ENCODE results near the gene CALY.
A peak's percentile ranks its signal among the peaks of the same experiment; 100 is the strongest.

The CALY gene

GRCh38 chr10:133282846-133283390 is 53.8 kb downstream of the CALY start:
- DNase-seq = no peak

GRCh38 chr10:133281628-133282372 is 54.9 kb downstream of the CALY start:
- no peak for DNase-seq

- DNase-seq = no peak
Observed at GRCh38 chr10:133281084-133281483, 55.6 kb downstream of the CALY start.

DNA sequence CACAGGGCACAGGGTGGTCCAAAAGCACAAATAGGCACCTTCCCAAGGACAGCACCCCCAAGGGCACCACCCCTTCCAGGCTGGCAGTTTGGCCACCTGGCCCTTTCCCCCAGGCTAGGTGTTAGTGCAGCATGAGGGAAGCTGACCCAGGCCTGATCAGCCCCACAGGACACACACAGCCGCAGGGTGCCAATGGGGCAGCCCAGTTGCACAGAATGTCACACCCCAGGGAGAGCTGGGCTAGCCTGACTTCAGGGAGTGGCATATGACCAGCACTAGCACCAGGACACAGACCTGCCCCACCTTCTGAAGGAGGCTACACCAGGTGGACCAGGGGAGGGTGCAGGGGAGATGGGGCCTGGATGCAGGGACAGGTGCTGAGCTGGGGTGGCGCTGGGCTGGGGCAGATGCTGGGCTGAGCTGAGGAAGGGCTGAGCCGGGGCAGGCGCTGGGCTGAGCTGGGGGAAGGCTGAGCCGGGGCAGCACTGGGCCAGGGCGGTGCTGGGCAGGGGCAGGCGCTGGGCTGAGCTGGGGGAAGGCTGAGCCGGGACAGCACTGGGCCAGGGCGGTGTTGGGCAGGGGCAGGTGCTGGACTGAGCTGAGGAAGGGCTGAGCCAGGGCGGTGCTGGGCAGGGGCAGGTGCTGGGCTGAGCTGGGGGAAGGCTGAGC is 56.2 kb downstream of the CALY start:
- DNase-seq = no peak

DNA sequence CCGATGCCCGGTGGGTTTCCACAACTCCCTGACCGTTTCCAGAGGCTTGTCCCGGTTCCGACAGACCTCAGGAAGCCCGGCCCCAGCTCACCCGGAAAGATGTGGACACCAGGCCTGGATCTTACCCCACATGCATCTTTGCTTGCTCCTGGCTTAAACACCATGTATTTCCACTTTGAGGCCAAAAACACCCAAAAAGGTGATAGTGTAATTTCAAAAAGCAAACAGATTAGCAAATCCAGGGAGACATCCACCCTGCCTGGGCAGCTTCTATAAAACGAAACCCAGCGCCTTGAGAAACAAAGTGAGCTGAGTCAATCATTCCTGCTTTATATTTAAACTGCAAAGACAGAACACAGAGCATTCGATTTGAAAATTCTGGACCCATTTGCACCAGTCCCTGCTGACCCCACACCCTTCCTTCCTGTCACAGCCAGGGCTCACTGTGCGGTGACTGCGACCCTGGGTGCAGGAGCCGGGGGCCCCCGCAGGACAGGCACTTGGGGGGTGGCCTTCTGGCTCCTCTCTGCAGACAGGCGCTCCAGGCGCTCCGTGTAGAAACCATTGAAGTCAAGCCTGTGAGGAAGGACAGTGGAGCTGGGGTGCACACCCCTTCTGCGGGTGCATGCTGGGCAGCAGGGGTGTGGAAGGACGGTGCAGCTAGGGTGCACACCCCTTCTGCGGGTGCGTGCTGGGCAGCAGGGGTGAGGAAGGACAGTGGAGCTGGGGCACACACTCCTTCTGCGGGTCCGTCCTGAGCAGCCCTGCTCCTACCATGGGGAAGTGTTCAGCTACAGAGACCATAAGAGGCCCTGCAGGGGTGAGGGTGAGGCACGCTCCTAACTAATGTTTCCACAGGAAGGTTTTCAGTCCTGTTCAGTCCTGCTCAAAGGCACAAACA is 57.1 kb downstream of the CALY start:
- DNase-seq = no peak

DNA sequence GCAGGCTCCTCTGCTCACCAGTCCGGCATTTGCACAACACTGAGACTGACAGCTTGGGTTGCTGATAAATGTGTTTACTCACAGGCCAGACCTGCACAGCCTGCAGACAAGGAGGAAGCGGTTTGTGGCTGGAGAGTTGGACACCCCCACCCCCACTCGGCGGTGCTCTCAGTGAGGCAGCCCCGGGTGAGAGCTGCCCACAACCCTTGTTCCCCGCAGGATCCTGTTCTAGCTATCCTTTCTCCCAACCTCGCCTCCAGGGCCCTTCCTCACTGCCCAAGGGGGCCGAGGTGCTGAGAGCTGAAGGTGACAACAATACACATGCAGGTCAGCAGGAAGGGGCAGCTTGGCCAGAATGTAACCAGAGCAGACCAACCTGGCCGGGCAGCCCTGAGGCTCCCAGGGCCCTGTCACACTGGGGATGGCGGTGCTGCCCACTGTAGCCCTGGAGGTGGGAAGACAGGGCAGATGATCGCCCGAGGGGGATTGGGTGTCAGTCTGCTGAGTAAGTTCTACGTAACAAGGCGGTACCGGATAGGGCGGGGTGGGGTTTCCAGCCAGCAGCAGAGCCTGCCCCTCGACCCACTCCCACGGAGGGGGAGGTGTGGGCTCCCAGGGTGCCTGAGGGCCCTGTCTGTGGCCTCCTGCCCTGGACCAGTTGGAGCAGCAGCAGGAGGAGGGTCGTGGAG is 58.0 kb downstream of the CALY start:
- DNase-seq = peak; percentile 51

- no peak for DNase-seq
Observed at GRCh38 chr10:133277993-133278576, 58.6 kb downstream of the CALY start.

DNA sequence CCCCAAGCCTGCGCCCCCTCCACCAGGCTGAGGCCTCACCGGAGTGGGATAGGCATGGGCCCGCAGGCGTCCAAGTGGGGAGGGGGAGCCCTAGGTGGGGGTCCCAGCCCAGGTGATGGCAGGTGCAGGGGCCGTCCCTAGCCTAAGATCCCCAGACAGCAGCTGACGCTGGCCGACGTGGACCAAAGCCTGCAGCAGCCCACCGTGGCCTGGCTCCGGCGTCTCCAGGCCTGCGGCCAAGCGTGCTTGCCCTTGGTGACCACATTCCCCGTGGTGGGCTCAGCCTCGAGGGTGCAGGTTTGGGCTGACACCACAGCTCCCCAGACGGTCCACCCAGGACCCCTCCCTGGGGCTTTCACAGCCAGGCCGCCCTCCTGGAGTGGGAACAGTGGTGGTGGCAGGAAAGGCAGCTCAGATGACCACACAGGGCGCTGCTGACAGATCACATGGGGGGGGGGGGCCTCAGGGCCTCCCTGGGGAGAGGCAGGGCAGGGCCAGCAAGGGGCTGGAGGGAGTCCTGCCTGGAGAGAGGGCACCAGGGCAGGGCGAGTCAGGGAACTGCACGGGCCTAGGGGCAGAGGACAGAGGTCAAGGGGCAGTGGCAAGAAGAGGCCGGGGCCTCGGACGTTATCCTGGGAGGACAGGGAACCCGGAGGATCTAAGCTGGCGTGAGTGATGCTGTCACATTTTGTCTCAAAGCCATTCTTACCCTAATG is 59.3 kb downstream of the CALY start:
- DNase-seq = no peak

GRCh38 chr10:133276435-133277201 is 60.1 kb downstream of the CALY start, which contains the start of gene ADAM8:
Gene ADAM8, minus strand, starts transcription at chr10:133276868. Its CDS starts 51 bp downstream, at chr10:133276817.
- DNase-seq = peak; percentile 61

DNA sequence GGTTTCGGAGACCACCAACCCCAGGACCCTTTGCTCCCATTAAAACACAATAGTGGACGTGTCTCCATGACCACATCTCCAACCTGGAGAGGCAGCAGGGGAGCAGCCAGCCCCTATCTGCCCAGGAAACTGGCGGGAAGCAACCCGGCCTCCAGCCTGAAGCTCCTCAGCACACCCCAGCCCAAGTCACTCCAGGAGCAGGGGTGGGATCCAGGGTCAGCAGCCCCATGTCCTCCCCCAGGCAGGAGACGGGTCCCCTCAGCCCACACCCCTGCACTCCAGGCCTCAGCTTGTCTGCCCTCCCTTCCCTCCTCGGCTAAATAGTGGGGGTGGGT is 60.6 kb downstream of the CALY start:
- no peak for DNase-seq

DNA sequence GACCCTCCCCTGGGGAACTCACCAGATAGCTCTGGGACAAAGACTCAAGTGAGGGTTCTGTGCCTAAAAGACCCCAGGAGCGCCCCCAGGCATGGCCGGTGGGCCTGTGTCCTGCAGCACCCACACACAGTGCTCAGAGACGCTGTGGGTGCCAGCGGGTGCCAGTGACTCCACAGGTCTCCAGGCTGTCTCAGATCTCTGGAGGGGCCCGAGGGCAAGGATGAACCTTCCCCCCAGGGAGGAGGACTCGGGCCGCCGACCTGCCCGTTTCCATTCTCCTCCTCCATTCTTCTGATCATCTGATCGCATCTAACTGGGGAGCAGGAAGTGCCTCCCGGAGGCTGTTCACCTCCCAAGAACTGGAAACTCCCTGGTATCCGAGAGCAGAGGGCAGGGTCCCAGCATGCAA is 61.0 kb downstream of the CALY start:
- peak; percentile 44 for DNase-seq

DNA sequence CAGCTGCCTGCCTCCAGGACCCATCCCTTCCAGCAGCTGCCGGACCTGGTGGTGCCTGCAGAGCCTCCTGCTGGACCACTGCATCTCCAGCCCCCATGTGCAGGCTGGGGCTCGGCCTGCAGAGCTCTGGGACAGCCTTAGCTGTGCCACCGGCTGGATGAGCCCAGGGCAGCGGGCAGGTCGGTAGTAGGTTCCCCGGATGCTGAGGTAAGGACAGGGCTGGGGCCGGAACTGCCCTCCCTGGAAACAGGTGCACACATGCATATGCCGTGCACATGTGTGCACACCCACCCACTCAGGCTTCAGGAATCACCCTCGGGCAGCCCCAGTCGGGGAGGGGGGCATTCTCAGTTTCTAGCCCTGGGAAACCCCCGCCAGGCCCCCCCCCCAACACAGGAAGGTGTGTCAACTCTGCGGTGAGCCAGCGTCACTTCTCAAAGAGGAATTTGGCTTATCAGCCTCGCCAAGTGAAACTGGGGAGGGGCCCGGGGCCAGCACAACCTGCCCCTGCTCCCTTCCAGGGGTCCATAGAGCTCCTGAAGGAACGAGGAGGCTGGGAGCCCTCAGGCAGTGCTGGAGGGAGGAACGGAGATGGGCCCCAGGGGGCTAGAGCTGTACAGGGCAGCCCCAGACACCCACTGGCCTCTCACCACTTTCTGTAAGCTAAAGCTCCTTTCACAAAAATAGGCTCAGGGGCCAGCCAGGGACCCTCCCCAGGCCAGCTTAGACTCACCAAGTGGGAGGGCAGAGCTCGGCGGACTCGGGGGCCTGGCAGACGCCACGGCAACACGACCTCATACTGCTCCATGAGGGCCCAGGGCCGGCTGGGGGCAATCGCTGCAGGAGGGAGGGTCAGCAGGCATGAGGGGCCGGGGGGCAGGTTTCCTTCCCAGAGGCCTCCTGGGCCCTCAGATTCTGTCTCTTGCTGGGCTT is 61.7 kb downstream of the CALY start:
- DNase-seq = peak; percentile 87
